Nucleus accumbens (tissue), 56 donors: ENCODE measurements around the gene PPP1R18.

Source experiments
- DNase-seq, 56 donors: peaks; one replicate each; lab custom pipeline; 2025; lab: John Stamatoyannopoulos, UW

The PPP1R18 gene

GRCh38 chr6:30690403-30691207, 4.2 kb upstream of the PPP1R18 start, which contains the start of gene NRM:
TSS of gene NRM (minus strand) at chr6:30690984. CDS start at chr6:30690974, 10 bp downstream.
- DNase-seq, result peak in 52 of 56 donors; percentile 32 to 88 (median 76)

GRCh38 chr6:30689985-30690384, 3.5 kb upstream of the PPP1R18 start:
- DNase-seq, result no peak

- DNase-seq, result no peak
Measured at GRCh38 chr6:30689022-30689865, 2.8 kb upstream of the PPP1R18 start.

- DNase-seq, result no peak
Measured at GRCh38 chr6:30688569-30688968, 2.1 kb upstream of the PPP1R18 start.

GRCh38 chr6:30687659-30688431, 1.4 kb upstream of the PPP1R18 start:
- DNase-seq, result peak in 7 of 56 donors; percentile 11 to 55 (median 23)

- DNase-seq, result peak in 46 of 56 donors; percentile 11 to 79 (median 48)
Measured at GRCh38 chr6:30686908-30687658, 638 bp upstream of the PPP1R18 start.

- no peak for DNase-seq
Measured at GRCh38 chr6:30685157-30686008, 1.1 kb downstream of the PPP1R18 start.

- DNase-seq, result peak in 9 of 56 donors; percentile 8 to 42 (median 13)
Measured at GRCh38 chr6:30684386-30685156, 1.9 kb downstream of the PPP1R18 start.

- DNase-seq, result no peak
Measured at GRCh38 chr6:30683980-30684338, 2.5 kb downstream of the PPP1R18 start.

GRCh38 chr6:30683183-30683979, 3.1 kb downstream of the PPP1R18 start:
- peak in 3 of 56 donors; percentile 8 to 29 (median 28) for DNase-seq

GRCh38 chr6:30682143-30683117, 4.0 kb downstream of the PPP1R18 start:
- DNase-seq, result peak in 31 of 56 donors; percentile 9 to 66 (median 28)

- no peak for DNase-seq
Measured at GRCh38 chr6:30681766-30682142, 4.7 kb downstream of the PPP1R18 start.

GRCh38 chr6:30679765-30680535, 6.5 kb downstream of the PPP1R18 start:
- no peak for DNase-seq

- DNase-seq, result peak in 53 of 56 donors; percentile 19 to 91 (median 70)
Measured at GRCh38 chr6:30678964-30679726, 7.3 kb downstream of the PPP1R18 start.
